ENCODE results near the gene FRMD3.

Gene FRMD3

GRCh38 chr9:83472221-83472665 is 66.0 kb downstream of the FRMD3 start:
- DNase-seq, result no peak

GRCh38 chr9:83471241-83471640 is 67.0 kb downstream of the FRMD3 start:
- DNase-seq, result no peak

- DNase-seq, result no peak
Observed at GRCh38 chr9:83469722-83470121, 68.5 kb downstream of the FRMD3 start.

- DNase-seq, result no peak
Observed at GRCh38 chr9:83468821-83469220, 69.4 kb downstream of the FRMD3 start.

GRCh38 chr9:83466877-83467276 is 71.3 kb downstream of the FRMD3 start:
- no peak for DNase-seq

GRCh38 chr9:83466351-83466750 is 71.8 kb downstream of the FRMD3 start:
- DNase-seq, result no peak

- no peak for DNase-seq
Observed at GRCh38 chr9:83459830-83460229, 78.4 kb downstream of the FRMD3 start.

- no peak for DNase-seq
Observed at GRCh38 chr9:83458530-83458929, 79.7 kb downstream of the FRMD3 start.

GRCh38 chr9:83457005-83457404 is 81.2 kb downstream of the FRMD3 start:
- DNase-seq, result no peak

GRCh38 chr9:83456226-83456625 is 82.0 kb downstream of the FRMD3 start:
- no peak for DNase-seq

- DNase-seq, result no peak
Observed at GRCh38 chr9:83454076-83454475, 84.1 kb downstream of the FRMD3 start.

- DNase-seq, result no peak
Observed at GRCh38 chr9:83451308-83451707, 86.9 kb downstream of the FRMD3 start.

GRCh38 chr9:83449983-83450382 is 88.2 kb downstream of the FRMD3 start:
- no peak for DNase-seq

GRCh38 chr9:83449166-83449565 is 89.0 kb downstream of the FRMD3 start:
- DNase-seq, result no peak

GRCh38 chr9:83448626-83449025 is 89.6 kb downstream of the FRMD3 start:
- no peak for DNase-seq

- no peak for DNase-seq
Observed at GRCh38 chr9:83447351-83447750, 90.8 kb downstream of the FRMD3 start.

- DNase-seq, result no peak
Observed at GRCh38 chr9:83445703-83446265, 92.4 kb downstream of the FRMD3 start.

GRCh38 chr9:83444110-83444509 is 94.1 kb downstream of the FRMD3 start:
- no peak for DNase-seq

- DNase-seq, result no peak
Observed at GRCh38 chr9:83441390-83441789, 96.8 kb downstream of the FRMD3 start.

GRCh38 chr9:83440641-83441040 is 97.6 kb downstream of the FRMD3 start:
- DNase-seq, result no peak

- DNase-seq, result no peak
Observed at GRCh38 chr9:83435301-83435700, 102.9 kb downstream of the FRMD3 start.

GRCh38 chr9:83434254-83434653 is 103.9 kb downstream of the FRMD3 start:
- DNase-seq, result no peak

- no peak for DNase-seq
Observed at GRCh38 chr9:83433846-83434245, 104.4 kb downstream of the FRMD3 start.

GRCh38 chr9:83432877-83433550 is 105.2 kb downstream of the FRMD3 start:
- no peak for DNase-seq

- no peak for DNase-seq
Observed at GRCh38 chr9:83432104-83432627, 106.0 kb downstream of the FRMD3 start.
